K562 (cell line): ENCODE measurements around the gene UBE2O. TPM values are rescaled to one million over a fixed set of nuclear protein-coding genes. Genes with fewer than 3 reads are reported as not detected.
A peak's percentile ranks its signal among the peaks of the same experiment; 100 is the strongest.

Source experiments
- AFF4 ChIP-seq: sonication (generic); formaldehyde crosslinking; IDR thresholded peaks from 2 replicates; pipeline ENCODE4 v1.8.0; 2023; ENCODE audit warnings: mild to moderate bottlenecking, missing genetic modification reagents
- CBX8 ChIP-seq: fragments of 200-600 bp; sonication (generic); IDR thresholded peaks from 2 replicates; pipeline ENCODE4 v1.6.1; 2012; ENCODE audit warnings: borderline replicate concordance, mixed run types, low read depth, mild to moderate bottlenecking, moderate library complexity, mixed read lengths, low read length, control low read depth, inconsistent platforms; ENCODE audit not compliant: poor library complexity, severe bottlenecking; ENCODE audit errors: extremely low read depth
- CSDE1 ChIP-seq, 2 experiments: fragments of 450-650 bp; IDR thresholded peaks; 2 replicates each; pipeline ENCODE4 v1.6.1; 2016; ENCODE audit warnings: mild to moderate bottlenecking in 1 of 2
- ELF1 ChIP-seq: fragments of 200-800 bp; sonication (Bioruptor generic); IDR thresholded peaks from 2 replicates; pipeline ENCODE4 v1.6.1; 2016; ENCODE audit warnings: missing genetic modification characterization, missing compliant biosample characterization
- FOSL1 ChIP-seq: fragments of 200-800 bp; sonication (Bioruptor generic); conservative IDR thresholded peaks from 2 replicates; pipeline ENCODE4 v1.6.1; 2016; ENCODE audit warnings: missing genetic modification characterization, missing compliant biosample characterization
- FOXK1 ChIP-seq: sonication (generic); formaldehyde crosslinking; IDR thresholded peaks from 2 replicates; pipeline ENCODE4 v1.8.0; 2022; ENCODE audit warnings: missing genetic modification reagents, mild to moderate bottlenecking, borderline replicate concordance
- FUS ChIP-seq: fragments of 200-400 bp; formaldehyde crosslinking; optimal IDR thresholded peaks from 2 replicates; pipeline ENCODE3; 2017; ENCODE audit warnings: low read depth, low read length
- GABPA ChIP-seq: fragments of 200-800 bp; sonication (Bioruptor generic); conservative IDR thresholded peaks from 2 replicates; pipeline ENCODE4 v1.6.1; 2016; ENCODE audit warnings: low read depth, missing genetic modification characterization, missing compliant biosample characterization
- MYBL2 ChIP-seq, 2 experiments: fragments of 450-650 bp in 1 of 2; sonication (generic) in 1 of 2; formaldehyde crosslinking in 1 of 2; IDR thresholded peaks; 2 replicates each; pipeline versions ENCODE4 v1.6.1 to v1.8.1; 2017 to 2022; ENCODE audit warnings: borderline replicate concordance in 1 of 2, inconsistent platforms in 1 of 2, low read depth in 1 of 2, mild to moderate bottlenecking in 1 of 2, missing genetic modification reagents in 1 of 2, moderate library complexity in 1 of 2
- NR2F6 ChIP-seq: fragments of 450-650 bp; formaldehyde crosslinking; IDR thresholded peaks from 2 replicates; pipeline ENCODE4 v1.4.0; 2020; ENCODE audit warnings: mild to moderate bottlenecking
- OTX1 ChIP-seq: fragments of 450-650 bp; formaldehyde crosslinking; IDR thresholded peaks from 2 replicates; pipeline ENCODE4 v1.4.0; 2022; ENCODE audit warnings: mild to moderate bottlenecking
- PCBP1 ChIP-seq: fragments of 200-400 bp; formaldehyde crosslinking; IDR thresholded peaks from 2 replicates; pipeline ENCODE4 v1.6.1; 2018; ENCODE audit warnings: mild to moderate bottlenecking, low read depth, low read length; ENCODE audit not compliant: poor library complexity, severe bottlenecking
- POLR2A ChIP-seq: fragments of 450-650 bp; conservative IDR thresholded peaks from 2 replicates; pipeline ENCODE4 v1.6.1; 2016
- POLR2H ChIP-seq: IDR thresholded peaks from 2 replicates; pipeline ENCODE4 v1.6.1; 2016; ENCODE audit warnings: missing genetic modification characterization, low read depth, mild to moderate bottlenecking, control low read depth, missing compliant biosample characterization, moderate library complexity
- RAD21 ChIP-seq, 2 experiments: fragments of 250-450 bp in 1 of 2; fragments of 450-650 bp in 1 of 2; sonication (Bioruptor Pico) in 1 of 2; formaldehyde crosslinking in 1 of 2; IDR thresholded peaks in 1 of 2; conservative IDR thresholded peaks in 1 of 2; 2 replicates each; pipeline versions ENCODE4 v1.4.0 to v1.8.0; 2020 to 2022; ENCODE audit warnings: mild to moderate bottlenecking in 2 of 2, moderate library complexity in 1 of 2
- SIN3B ChIP-seq: fragments of 450-650 bp; IDR thresholded peaks from 2 replicates; pipeline ENCODE4 v1.6.1; 2017; ENCODE audit warnings: low read depth, mild to moderate bottlenecking, moderate library complexity
- SPI1 ChIP-seq: IDR thresholded peaks from 2 replicates; pipeline ENCODE4 v1.6.1; 2011; ENCODE audit warnings: low read depth, low read length, control low read depth, borderline replicate concordance
- STAT5B ChIP-seq: fragments of 250-450 bp; sonication (Bioruptor Pico); IDR thresholded peaks from 2 replicates; pipeline ENCODE4 v1.8.0; 2021; ENCODE audit warnings: mild to moderate bottlenecking, inconsistent platforms
- U2AF2 ChIP-seq: fragments of 200-400 bp; formaldehyde crosslinking; optimal IDR thresholded peaks from 2 replicates; pipeline ENCODE3; 2017; ENCODE audit warnings: low read depth, mild to moderate bottlenecking, low read length
- XRCC3 ChIP-seq: fragments of 450-650 bp; IDR thresholded peaks from 2 replicates; pipeline ENCODE4 v1.6.1; 2017; ENCODE audit warnings: mild to moderate bottlenecking, moderate library complexity
- XRCC4 ChIP-seq: IDR thresholded peaks from one replicate; pipeline ENCODE4 v1.6.1; 2011; ENCODE audit not compliant: insufficient read depth, insufficient read length; ENCODE audit errors: extremely low read depth
- ZFPM2 ChIP-seq: fragments of 250-450 bp; sonication (Bioruptor Pico); IDR thresholded peaks from 2 replicates; pipeline ENCODE4 v1.5.1; 2022; ENCODE audit warnings: mild to moderate bottlenecking
- ZNF134 ChIP-seq: fragments of 250-450 bp; sonication (Bioruptor Pico); conservative IDR thresholded peaks from 2 replicates; pipeline ENCODE4 v1.4.0; 2020
- ZNF324 ChIP-seq: fragments of 250-450 bp; sonication (Bioruptor Pico); IDR thresholded peaks from 2 replicates; pipeline ENCODE4 v1.4.0; 2020; ENCODE audit warnings: mild to moderate bottlenecking
- ZNF780A ChIP-seq: fragments of 250-450 bp; sonication (Bioruptor Pico); IDR thresholded peaks from 2 replicates; pipeline ENCODE4 v1.5.0; 2021; ENCODE audit warnings: mild to moderate bottlenecking
- ZSCAN29 ChIP-seq: fragments of 450-650 bp; IDR thresholded peaks from 2 replicates; pipeline ENCODE4 v1.6.1; 2017
- polyA plus RNA-seq, 8 experiments: library from polyadenylated mRNA; depleted of rRNA in 4 of 8; stranded (reverse) in 5 of 8; unstranded in 3 of 8; fragments of >200 nt; fragmentation: Nextera tagmentation in 2 of 8; fragmentation: Illumina TruSeq in 1 of 8; extraction: Ambion mirVana in 2 of 8; extraction: Trizol in 1 of 8; gene quantifications; 2 replicates each; pipeline versions ENCODE4 v1.2.1 to v1.2.3, GENCODE V29; 2011 to 2014; ENCODE audit warnings: inconsistent platforms in 1 of 8, missing spikeins in 1 of 8
- total RNA-seq, 7 experiments: library from RNA; depleted of rRNA in 6 of 7; stranded (reverse); fragments of >200 nt in 6 of 7; fragmentation: Illumina TruSeq in 2 of 7; extraction: Trizol in 2 of 7; gene quantifications; 2 replicates each; pipeline versions ENCODE4 v1.2.1 to v1.2.3, GENCODE V29; 2011 to 2021; ENCODE audit warnings: low replicate concordance in 1 of 7

The UBE2O gene
- total and polyA plus RNA-seq, 9 of the 15 experiments (the other 6 are each of a cell fraction or from before 2014, with no cell fraction given) = 1.6 to 39.7 (median 13.3) TPM

DNA sequence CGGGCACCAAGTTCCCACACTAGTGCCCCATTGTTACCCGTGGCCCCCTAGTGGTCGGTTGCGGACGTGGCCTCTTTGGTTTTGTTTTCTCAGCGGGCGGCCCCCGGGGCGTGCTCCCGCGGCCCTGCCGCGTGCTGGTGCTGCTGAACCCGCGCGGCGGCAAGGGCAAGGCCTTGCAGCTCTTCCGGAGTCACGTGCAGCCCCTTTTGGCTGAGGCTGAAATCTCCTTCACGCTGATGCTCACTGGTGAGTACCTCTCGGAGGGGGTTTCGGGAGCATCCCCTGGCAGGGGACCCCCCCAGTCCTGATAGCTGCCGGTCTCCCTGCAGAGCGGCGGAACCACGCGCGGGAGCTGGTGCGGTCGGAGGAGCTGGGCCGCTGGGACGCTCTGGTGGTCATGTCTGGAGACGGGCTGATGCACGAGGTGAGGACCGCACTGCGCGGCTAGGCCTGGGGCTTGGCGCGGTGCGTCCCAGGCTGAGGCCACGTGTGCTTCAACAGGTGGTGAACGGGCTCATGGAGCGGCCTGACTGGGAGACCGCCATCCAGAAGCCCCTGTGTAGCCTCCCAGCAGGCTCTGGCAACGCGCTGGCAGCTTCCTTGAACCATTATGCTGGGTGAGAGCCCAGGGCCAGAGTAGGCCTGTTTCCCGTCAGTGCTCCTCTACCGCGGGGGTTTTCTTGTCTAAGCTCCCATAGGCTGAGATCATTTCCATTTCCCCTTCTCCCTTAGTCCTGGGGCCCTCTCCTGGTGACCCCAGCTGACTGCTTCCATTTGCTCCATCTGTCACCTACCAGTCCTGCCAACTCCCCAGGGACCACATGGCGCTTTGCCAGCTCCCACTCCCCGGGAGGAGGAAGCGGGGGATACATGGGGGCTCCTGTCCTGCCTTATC is 66.8 kb downstream of the UBE2O start (continued):
- no peak for TF ChIP-seq MYBL2 (IDR thresholded peaks at IDR 0.05; ENCODE audit: low read depth)
- no peak for TF ChIP-seq MYBL2 (CRISPR knock-in tag; IDR thresholded peaks at IDR 0.05; ENCODE audit: borderline replicate concordance)
- TF ChIP-seq NR2F6 (CRISPR knock-in tag) = no peak
- no peak; the same call in 1 of the 2 replicates for TF ChIP-seq OTX1 (CRISPR knock-in tag)
- 0 out of 2 replicates have a peak, but pooled peaks have one; percentile 20 for TF ChIP-seq ZNF134 (CRISPR knock-in tag)
- TF ChIP-seq FOSL1 = no peak
- TF ChIP-seq FOXK1 = peak; percentile 99
- no peak for TF ChIP-seq ZSCAN29
- TF ChIP-seq XRCC3 = no peak
- TF ChIP-seq AFF4 = no peak; the same call in 1 of the 2 replicates
- TF ChIP-seq ZFPM2 (CRISPR knock-in tag) = no peak
- no peak for TF ChIP-seq POLR2A
- TF ChIP-seq CBX8 = no peak
- no peak for TF ChIP-seq STAT5B
- TF ChIP-seq ZNF324 (CRISPR knock-in tag) = 0 out of 2 replicates have a peak, but pooled peaks have one; percentile 6
- TF ChIP-seq ZNF780A = no peak
- TF ChIP-seq XRCC4 = no peak
- no peak for TF ChIP-seq PCBP1
- no peak for TF ChIP-seq GABPA (tag)
- TF ChIP-seq SIN3B = peak; percentile 44; the same call in 1 of the 2 replicates
- no peak for TF ChIP-seq U2AF2
- no peak for TF ChIP-seq ELF1
- TF ChIP-seq RAD21 (CRISPR knock-in tag; conservative IDR thresholded peaks at IDR 0.05 in 1 of 2, IDR thresholded peaks at IDR 0.05 in 1 of 2) = peak; percentile 52 to 69
- TF ChIP-seq CSDE1 (IDR thresholded peaks at IDR 0.05) = no peak
- no peak for TF ChIP-seq FUS
- TF ChIP-seq POLR2H (tag) = no peak
- no peak for TF ChIP-seq SPI1
